HL-60 (cell line): ENCODE data around the gene GAK.

Experiments
- DNase-seq, 2 experiments: peaks; one replicate each; pipeline ENCODE4 v3.0.0-alpha.2; 2010 to 2020; ENCODE audit warnings: low read depth in 1 of 2, low spot score in 1 of 2
- H3K27ac ChIP-seq: fragments of 250-450 bp; sonication (Bioruptor Pico); replicated peaks from 2 replicates; pipeline ENCODE4 v1.5.1; 2020; ENCODE audit warnings: mild to moderate bottlenecking, moderate library complexity
- H3K27me3 ChIP-seq: fragments of 250-450 bp; sonication (Bioruptor Pico); 2 replicates; pipeline ENCODE4 v1.5.1; 2021; ENCODE audit warnings: mild to moderate bottlenecking, moderate library complexity; ENCODE audit not compliant: insufficient read depth, poor library complexity, severe bottlenecking
- H3K4me3 ChIP-seq: replicated peaks from 2 replicates; pipeline ENCODE4 v1.5.1; 2011; ENCODE audit warnings: mild to moderate bottlenecking, control low read depth, low read length; ENCODE audit not compliant: insufficient read depth
- GABPA ChIP-seq: IDR thresholded peaks from 2 replicates; pipeline ENCODE4 v1.6.1; 2012; ENCODE audit warnings: low read depth
- POLR2AphosphoS5 ChIP-seq: IDR thresholded peaks from 2 replicates; pipeline ENCODE4 v1.6.1; 2012; ENCODE audit warnings: low read depth
- REST ChIP-seq: IDR thresholded peaks from 2 replicates; pipeline ENCODE4 v1.6.1; 2012; ENCODE audit warnings: low read depth; ENCODE audit not compliant: insufficient replicate concordance
- SPI1 ChIP-seq: IDR thresholded peaks from 2 replicates; pipeline ENCODE4 v1.6.1; 2012; ENCODE audit warnings: low read depth, mild to moderate bottlenecking, borderline replicate concordance
- TF ChIP-seq, protein P1 (sequence below): IDR thresholded peaks from one replicate; pipeline ENCODE4 v1.5.1; 2011; ENCODE audit warnings: low read length, control low read depth, inconsistent platforms; ENCODE audit not compliant: insufficient read depth

The GAK gene

GRCh38 chr4:900721-901120 lies 31.4 kb downstream of the GAK start:
- no peaks in the 10 kb centered on the region for H3K27me3 ChIP-seq

DNA sequence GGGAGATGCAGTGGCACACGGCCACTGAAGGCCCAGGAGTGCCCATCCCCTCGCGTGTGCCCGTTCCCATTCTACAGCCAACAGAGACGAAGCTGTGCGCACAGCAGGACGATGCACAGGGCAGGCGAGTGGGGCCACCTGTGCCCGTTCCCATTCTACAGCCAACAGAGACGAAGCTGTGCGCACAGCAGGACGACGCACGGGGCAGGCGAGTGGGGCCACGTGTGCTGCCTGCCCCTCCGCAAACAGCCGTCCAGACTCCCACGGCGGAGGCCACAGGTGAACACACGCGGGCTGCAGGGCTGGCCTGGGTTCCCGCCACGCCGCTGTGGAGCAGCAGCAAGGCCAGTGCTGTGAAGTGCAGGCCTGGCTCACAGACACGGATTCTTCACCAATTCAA lies 32.0 kb downstream of the GAK start:
- H3K4me3 ChIP-seq: no peak overlapping the region
- H3K27me3 ChIP-seq: no peaks in the 10 kb centered on the region
- TF ChIP-seq GABPA (no peak), REST (no peak), POLR2AphosphoS5 (no peak), SPI1 (no peak)
- TF ChIP-seq, protein P1, sequence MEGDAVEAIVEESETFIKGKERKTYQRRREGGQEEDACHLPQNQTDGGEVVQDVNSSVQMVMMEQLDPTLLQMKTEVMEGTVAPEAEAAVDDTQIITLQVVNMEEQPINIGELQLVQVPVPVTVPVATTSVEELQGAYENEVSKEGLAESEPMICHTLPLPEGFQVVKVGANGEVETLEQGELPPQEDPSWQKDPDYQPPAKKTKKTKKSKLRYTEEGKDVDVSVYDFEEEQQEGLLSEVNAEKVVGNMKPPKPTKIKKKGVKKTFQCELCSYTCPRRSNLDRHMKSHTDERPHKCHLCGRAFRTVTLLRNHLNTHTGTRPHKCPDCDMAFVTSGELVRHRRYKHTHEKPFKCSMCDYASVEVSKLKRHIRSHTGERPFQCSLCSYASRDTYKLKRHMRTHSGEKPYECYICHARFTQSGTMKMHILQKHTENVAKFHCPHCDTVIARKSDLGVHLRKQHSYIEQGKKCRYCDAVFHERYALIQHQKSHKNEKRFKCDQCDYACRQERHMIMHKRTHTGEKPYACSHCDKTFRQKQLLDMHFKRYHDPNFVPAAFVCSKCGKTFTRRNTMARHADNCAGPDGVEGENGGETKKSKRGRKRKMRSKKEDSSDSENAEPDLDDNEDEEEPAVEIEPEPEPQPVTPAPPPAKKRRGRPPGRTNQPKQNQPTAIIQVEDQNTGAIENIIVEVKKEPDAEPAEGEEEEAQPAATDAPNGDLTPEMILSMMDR: no peak
- DNase-seq: no peak
- no peak overlapping the region for H3K27ac ChIP-seq

More at GRCh38 chr4:900721-901120, 31.4 kb downstream of the GAK start:
- no peak overlapping the region for H3K4me3 ChIP-seq
- TF ChIP-seq GABPA (no peak), POLR2AphosphoS5 (no peak), REST (no peak), SPI1 (no peak)
- TF ChIP-seq, protein P1: no peak
- no peak for DNase-seq
- H3K27ac ChIP-seq: no peak overlapping the region

- Histone ChIP-seq H3K27me3 (no peaks in the 10 kb centered on the region), H3K27ac (no peak overlapping the region), H3K4me3 (no peak overlapping the region)
- TF ChIP-seq POLR2AphosphoS5: no peak
- TF ChIP-seq SPI1: no peak
- TF ChIP-seq, protein P1: no peak
- TF ChIP-seq GABPA: no peak
- no peak for TF ChIP-seq REST
- DNase-seq: no peak
Observed at GRCh38 chr4:899556-899906, 32.6 kb downstream of the GAK start.
